ENCODE data around the gene PKD2L1.

The PKD2L1 gene

GRCh38 chr10:100355086-100355485 lies 25.1 kb upstream of the PKD2L1 start:
- DNase-seq = no peak

GRCh38 chr10:100353770-100354485 lies 23.9 kb upstream of the PKD2L1 start:
- DNase-seq = no peak

- no peak for DNase-seq
Measured at GRCh38 chr10:100350914-100351485, 21.0 kb upstream of the PKD2L1 start.

- no peak for DNase-seq
Measured at GRCh38 chr10:100349672-100350071, 19.6 kb upstream of the PKD2L1 start.

- DNase-seq = no peak
Measured at GRCh38 chr10:100349087-100349486, 19.1 kb upstream of the PKD2L1 start.

- no peak for DNase-seq
Measured at GRCh38 chr10:100348389-100348927, 18.4 kb upstream of the PKD2L1 start.

GRCh38 chr10:100347568-100348195 lies 17.7 kb upstream of the PKD2L1 start:
- DNase-seq = no peak

GRCh38 chr10:100346765-100347567 lies 16.9 kb upstream of the PKD2L1 start, which contains the start of gene SCD:
Gene SCD, plus strand, starts transcription at chr10:100347233. Its CDS starts 272 bp downstream, at chr10:100347505.
- DNase-seq = peak; percentile 68

- peak; percentile 42 for DNase-seq
Measured at GRCh38 chr10:100346351-100346764, 16.3 kb upstream of the PKD2L1 start.

- no peak for DNase-seq
Measured at GRCh38 chr10:100345570-100346330, 15.7 kb upstream of the PKD2L1 start.

- no peak for DNase-seq
Measured at GRCh38 chr10:100344241-100344788, 14.3 kb upstream of the PKD2L1 start.

- no peak for DNase-seq
Measured at GRCh38 chr10:100342627-100342972, 12.6 kb upstream of the PKD2L1 start.

- peak; percentile 38 for DNase-seq
Measured at GRCh38 chr10:100341953-100342626, 12.1 kb upstream of the PKD2L1 start.

- no peak for DNase-seq
Measured at GRCh38 chr10:100340948-100341847, 11.2 kb upstream of the PKD2L1 start.

- DNase-seq = no peak
Measured at GRCh38 chr10:100339236-100339635, 9.2 kb upstream of the PKD2L1 start.

- DNase-seq = peak; percentile 82
Measured at GRCh38 chr10:100338434-100339036, 8.5 kb upstream of the PKD2L1 start.

- DNase-seq = no peak
Measured at GRCh38 chr10:100334762-100335161, 4.7 kb upstream of the PKD2L1 start.

GRCh38 chr10:100333661-100334440 lies 3.8 kb upstream of the PKD2L1 start:
- no peak for DNase-seq

- no peak for DNase-seq
Measured at GRCh38 chr10:100333106-100333505, 3.1 kb upstream of the PKD2L1 start.
